Measurements from ENCODE around the gene PROB1. TPM values are rescaled to one million over a fixed set of nuclear protein-coding genes. Genes with fewer than 3 reads are reported as not detected.
"Not testable (repeated sequence)": the region's sequence is repeated elsewhere in the genome, so short reads cannot be mapped to it uniquely, and the experiment has no call there.

The PROB1 gene
- total RNA-seq, 1 experiment from 2014 or later, result 3.4 TPM

DNA sequence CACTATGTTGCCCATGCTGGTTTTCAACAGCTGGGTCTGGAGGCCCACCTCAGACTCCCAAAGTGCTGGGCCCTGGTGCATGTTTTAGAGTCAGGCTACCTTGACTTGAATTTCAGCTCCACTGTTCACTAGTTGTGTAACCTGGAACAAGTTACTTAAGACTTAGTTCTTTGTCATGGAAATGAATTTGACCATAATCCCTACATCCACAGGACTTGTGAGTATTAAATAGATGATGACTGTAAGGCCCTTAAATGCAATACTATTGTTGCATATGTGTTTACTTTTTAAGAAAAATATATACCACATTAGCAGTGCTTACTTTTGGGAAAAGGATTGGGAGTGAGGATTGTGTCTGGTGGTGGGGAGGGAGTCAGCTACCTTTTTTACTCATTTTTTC, 36.8 kb downstream of the PROB1 start:
- Histone ChIP-seq H4K5ac (ENCODE audit: insufficient read length, low read depth, low read length) (no peak overlapping the region), H3K9me3 (ENCODE audit: control insufficient read depth, low read depth, low read length) (no peaks in the 10 kb centered on the region), H3K79me1 (ENCODE audit: insufficient read depth, low read depth, low read length, poor library complexity, severe bottlenecking) (peaks cover 19% of the 10 kb centered on the region), H3K9ac (ENCODE audit: extremely low read depth, insufficient read length, low read length) (no peak overlapping the region), H3K56ac (ENCODE audit: insufficient read length, low read depth, low read length) (no peak overlapping the region), H3K23ac (ENCODE audit: insufficient read length, low read depth, low read length) (no peak overlapping the region), H4K91ac (ENCODE audit: insufficient read length, low read depth, low read length) (no peak overlapping the region), H2AFZ (ENCODE audit: low read length) (no peak overlapping the region), H3K23me2 (ENCODE audit: insufficient read length, low read depth, low read length, poor library complexity, severe bottlenecking) (no peaks in the 10 kb centered on the region), H3K27ac (ENCODE audit: insufficient read length, low read depth, low read length) (no peak overlapping the region), H3K18ac (ENCODE audit: insufficient read length, low read depth, low read length) (no peak overlapping the region), H3K4ac (ENCODE audit: low read depth, low read length) (no peak overlapping the region), H3K4me2 (ENCODE audit: insufficient read depth, insufficient read length, low read length) (no peak overlapping the region), H2BK5ac (ENCODE audit: insufficient read length, low read length) (no peak overlapping the region), H2BK120ac (ENCODE audit: low read depth, low read length, poor library complexity, severe bottlenecking) (no peak overlapping the region), H2BK12ac (ENCODE audit: insufficient read length, low read depth, low read length) (no peak overlapping the region), H4K20me1 (ENCODE audit: control insufficient read depth, insufficient read depth, insufficient read length) (no peaks in the 10 kb centered on the region), H3K4me1 (ENCODE audit: insufficient read depth, low read length) (no peaks in the 10 kb centered on the region), H2BK20ac (ENCODE audit: low read depth, low read length, poor library complexity, severe bottlenecking) (no peak overlapping the region), H2BK15ac (ENCODE audit: low read depth, low read length) (no peak overlapping the region), H3K79me2 (ENCODE audit: insufficient read depth, low read length) (peaks cover 29% of the 10 kb centered on the region; the same call in 1 of the 2 replicates), H3K27me3 (ENCODE audit: insufficient read depth, low read length) (no peaks in the 10 kb centered on the region), H4K8ac (replicated peaks; ENCODE audit: insufficient read length, low read depth, low read length) (no peak overlapping the region), H3K14ac (ENCODE audit: insufficient read depth, low read length) (no peak overlapping the region), H2AK5ac (ENCODE audit: insufficient read length, low read length) (no peak overlapping the region), H3T11ph (ENCODE audit: low read length) (no peak overlapping the region)
- Mint-ChIP-seq H3K9me3 (no peaks in the 10 kb centered on the region), H3K4me3 (no peak overlapping the region), H3K27ac (no peak overlapping the region; a peak in 1 of 7 replicates), H3K4me1 (peaks cover 0 to 7% of the 10 kb centered on the region in 2 experiments; a peak in 1 of 4 replicates), H3K36me3 (ENCODE audit: insufficient read depth in 1 of 3, low read depth in 3 of 3) (peaks cover 10 to 39% (median 30%) of the 10 kb centered on the region in 3 experiments; a peak in 6 of 7 replicates), H3K27me3 (ENCODE audit: low read depth) (no peaks in the 10 kb centered on the region)
- no peak for DNase-seq
- TF ChIP-seq, protein P1, sequence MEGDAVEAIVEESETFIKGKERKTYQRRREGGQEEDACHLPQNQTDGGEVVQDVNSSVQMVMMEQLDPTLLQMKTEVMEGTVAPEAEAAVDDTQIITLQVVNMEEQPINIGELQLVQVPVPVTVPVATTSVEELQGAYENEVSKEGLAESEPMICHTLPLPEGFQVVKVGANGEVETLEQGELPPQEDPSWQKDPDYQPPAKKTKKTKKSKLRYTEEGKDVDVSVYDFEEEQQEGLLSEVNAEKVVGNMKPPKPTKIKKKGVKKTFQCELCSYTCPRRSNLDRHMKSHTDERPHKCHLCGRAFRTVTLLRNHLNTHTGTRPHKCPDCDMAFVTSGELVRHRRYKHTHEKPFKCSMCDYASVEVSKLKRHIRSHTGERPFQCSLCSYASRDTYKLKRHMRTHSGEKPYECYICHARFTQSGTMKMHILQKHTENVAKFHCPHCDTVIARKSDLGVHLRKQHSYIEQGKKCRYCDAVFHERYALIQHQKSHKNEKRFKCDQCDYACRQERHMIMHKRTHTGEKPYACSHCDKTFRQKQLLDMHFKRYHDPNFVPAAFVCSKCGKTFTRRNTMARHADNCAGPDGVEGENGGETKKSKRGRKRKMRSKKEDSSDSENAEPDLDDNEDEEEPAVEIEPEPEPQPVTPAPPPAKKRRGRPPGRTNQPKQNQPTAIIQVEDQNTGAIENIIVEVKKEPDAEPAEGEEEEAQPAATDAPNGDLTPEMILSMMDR (conservative IDR thresholded peaks at IDR 0.05), result no peak

DNA sequence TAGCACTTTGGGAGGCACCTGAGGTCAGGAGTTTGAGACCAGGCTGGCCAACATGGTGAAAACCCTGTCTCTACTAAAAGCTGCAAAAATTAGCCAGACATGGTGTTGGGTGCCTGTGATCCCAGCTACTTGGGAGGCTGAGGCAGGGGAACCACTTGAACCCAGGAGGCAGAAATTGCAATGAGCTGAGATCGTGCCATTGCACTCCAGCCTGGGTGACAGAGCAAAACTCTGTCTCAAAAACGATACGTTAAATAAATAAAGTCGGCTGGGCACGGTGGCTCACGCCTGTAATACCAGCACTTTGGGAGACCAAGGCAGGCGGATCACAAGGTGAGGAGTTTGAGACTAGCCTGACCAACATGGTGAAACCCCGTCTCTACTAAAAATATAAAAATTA, 39.0 kb downstream of the PROB1 start:
- not testable (repeated sequence) for H3K4me2 ChIP-seq (ENCODE audit: insufficient read depth, insufficient read length, low read length); H3K9me3 ChIP-seq (ENCODE audit: control insufficient read depth, low read depth, low read length); H4K8ac ChIP-seq (replicated peaks; ENCODE audit: insufficient read length, low read depth, low read length); H3K27ac Mint-ChIP-seq; H2BK120ac ChIP-seq (ENCODE audit: low read depth, low read length, poor library complexity, severe bottlenecking); H3K14ac ChIP-seq (ENCODE audit: insufficient read depth, low read length); H3K4me1 ChIP-seq (ENCODE audit: insufficient read depth, low read length); H4K5ac ChIP-seq (ENCODE audit: insufficient read length, low read depth, low read length); H3K27me3 ChIP-seq (ENCODE audit: insufficient read depth, low read length); H3K9ac ChIP-seq (ENCODE audit: extremely low read depth, insufficient read length, low read length); H3K9me3 Mint-ChIP-seq; H3K4ac ChIP-seq (ENCODE audit: low read depth, low read length); H2BK5ac ChIP-seq (ENCODE audit: insufficient read length, low read length); DNase-seq; H4K20me1 ChIP-seq (ENCODE audit: control insufficient read depth, insufficient read depth, insufficient read length); H2BK20ac ChIP-seq (ENCODE audit: low read depth, low read length, poor library complexity, severe bottlenecking); H2BK15ac ChIP-seq (ENCODE audit: low read depth, low read length); H3K4me1 Mint-ChIP-seq; H3T11ph ChIP-seq (ENCODE audit: low read length); H2AK5ac ChIP-seq (ENCODE audit: insufficient read length, low read length); H2BK12ac ChIP-seq (ENCODE audit: insufficient read length, low read depth, low read length); H3K23me2 ChIP-seq (ENCODE audit: insufficient read length, low read depth, low read length, poor library complexity, severe bottlenecking); H3K4me3 Mint-ChIP-seq; H4K91ac ChIP-seq (ENCODE audit: insufficient read length, low read depth, low read length); H3K56ac ChIP-seq (ENCODE audit: insufficient read length, low read depth, low read length); H3K27ac ChIP-seq (ENCODE audit: insufficient read length, low read depth, low read length); H3K27me3 Mint-ChIP-seq (ENCODE audit: low read depth); H3K23ac ChIP-seq (ENCODE audit: insufficient read length, low read depth, low read length); H2AFZ ChIP-seq (ENCODE audit: low read length); H3K18ac ChIP-seq (ENCODE audit: insufficient read length, low read depth, low read length)
- WGBS (ENCODE audit: extremely low coverage, insufficient read length, low lambda C conversion rate), result no CpG with 5 or more reads among the region's 8 CpGs
- peaks cover 10 to 37% (median 31%) of the 10 kb centered on the region in 3 experiments; a peak in 6 of 7 replicates for H3K36me3 Mint-ChIP-seq (ENCODE audit: insufficient read depth in 1 of 3, low read depth in 3 of 3)
- peaks cover 36% of the 10 kb centered on the region; the same call in 1 of the 2 replicates for H3K79me2 ChIP-seq (ENCODE audit: insufficient read depth, low read length)
- peaks cover 10% of the 10 kb centered on the region for H3K79me1 ChIP-seq (ENCODE audit: insufficient read depth, low read depth, low read length, poor library complexity, severe bottlenecking)
